Caco-2 (cell line): ENCODE measurements around the gene PSTK. TPM values are rescaled to one million over a fixed set of nuclear protein-coding genes. Genes with fewer than 3 reads are reported as not detected.

Experiments
- BruUV-seq: library from RNA; stranded (reverse); fragments of 400-500 nt; replicated peaks from 2 replicates; lab custom pipeline; 2021; lab: Mats Ljungman, UMichigan
- CTCF ChIA-PET: fragments of 300-600 bp; sonication (Branson Sonifier 250); formaldehyde crosslinking; loops from one replicate; lab custom pipeline; 2022; ENCODE audit warnings: antibody characterized with exemption; lab: Charles Lee
- POLR2A ChIA-PET: fragments of 300-600 bp; sonication (Branson Sonifier 250); formaldehyde crosslinking; loops from one replicate; lab custom pipeline; 2022; ENCODE audit warnings: antibody characterized with exemption; lab: Charles Lee
- DNase-seq, 2 experiments: peaks; one replicate each; pipeline versions ENCODE4 v3.0.0 to v3.0.0-alpha.2; 2020 to 2022
- H3K27me3 ChIP-seq: replicated peaks from 2 replicates; pipeline ENCODE4 v1.6.0; 2011; ENCODE audit warnings: low read length; ENCODE audit not compliant: control insufficient read depth, insufficient read depth
- H3K36me3 ChIP-seq: 2 replicates; pipeline ENCODE4 v1.5.1; 2011; ENCODE audit warnings: low read length; ENCODE audit not compliant: control insufficient read depth, insufficient read depth
- H3K4me1 ChIP-seq: fragments of 250-450 bp; sonication (Bioruptor Pico); 2 replicates; pipeline ENCODE4 v1.5.1; 2020; ENCODE audit warnings: mild to moderate bottlenecking
- H3K4me3 ChIP-seq: 2 replicates; pipeline ENCODE4 v1.5.1; 2011; ENCODE audit warnings: low read depth, mild to moderate bottlenecking, control low read depth, low read length
- H3K9me3 ChIP-seq: fragments of 250-450 bp; sonication (Bioruptor Pico); 2 replicates; pipeline ENCODE4 v1.5.1; 2020; ENCODE audit warnings: mild to moderate bottlenecking, moderate library complexity
- H3K27ac Mint-ChIP-seq: one replicate; pipeline ENCODE4 v1.8.0; 2022; ENCODE audit warnings: mixed read lengths; ENCODE audit not compliant: unreplicated experiment
- H3K27me3 Mint-ChIP-seq: one replicate; pipeline ENCODE4 v1.8.0; 2022; ENCODE audit warnings: mixed read lengths; ENCODE audit not compliant: insufficient read depth, unreplicated experiment
- H3K36me3 Mint-ChIP-seq: one replicate; pipeline ENCODE4 v1.8.0; 2022; ENCODE audit warnings: mild to moderate bottlenecking, mixed read lengths; ENCODE audit not compliant: insufficient read depth, unreplicated experiment
- H3K4me1 Mint-ChIP-seq: one replicate; pipeline ENCODE4 v1.8.0; 2022; ENCODE audit warnings: low read depth, mixed read lengths; ENCODE audit not compliant: unreplicated experiment
- H3K4me3 Mint-ChIP-seq: one replicate; pipeline ENCODE4 v1.8.0; 2022; ENCODE audit warnings: mild to moderate bottlenecking, moderate library complexity, mixed read lengths; ENCODE audit not compliant: unreplicated experiment
- H3K9me3 Mint-ChIP-seq: one replicate; pipeline ENCODE4 v1.8.0; 2022; ENCODE audit warnings: mixed read lengths; ENCODE audit not compliant: unreplicated experiment
- intact Hi-C: fragments of 100-400 bp; cut with micrococcal nuclease; formaldehyde crosslinking; loops from one replicate; pipeline ENCODE4 v1.10.0; 2022; ENCODE audit not compliant: unreplicated experiment
- total RNA-seq: library from RNA; stranded (reverse); gene quantifications from 2 replicates; pipeline ENCODE4 v1.2.3, GENCODE V29; 2022
- TF ChIP-seq, protein P1 (sequence below), 2 experiments: fragments of 200-600 bp in 1 of 2; IDR thresholded peaks; 1 replicate in 1 of 2; 2 replicates in 1 of 2; pipeline versions ENCODE4 v1.5.1 to v1.8.0; 2011 to 2022; ENCODE audit warnings: antibody characterized with exemption in 1 of 2, control low read depth in 1 of 2, inconsistent platforms in 1 of 2, low read depth in 1 of 2, low read length in 1 of 2, mild to moderate bottlenecking in 1 of 2, moderate library complexity in 1 of 2; ENCODE audit not compliant: insufficient read depth in 1 of 2, severe bottlenecking in 1 of 2, unreplicated experiment in 1 of 2

The PSTK gene
- total RNA-seq, 1 experiment from 2014 or later = 8.2 TPM

DNA sequence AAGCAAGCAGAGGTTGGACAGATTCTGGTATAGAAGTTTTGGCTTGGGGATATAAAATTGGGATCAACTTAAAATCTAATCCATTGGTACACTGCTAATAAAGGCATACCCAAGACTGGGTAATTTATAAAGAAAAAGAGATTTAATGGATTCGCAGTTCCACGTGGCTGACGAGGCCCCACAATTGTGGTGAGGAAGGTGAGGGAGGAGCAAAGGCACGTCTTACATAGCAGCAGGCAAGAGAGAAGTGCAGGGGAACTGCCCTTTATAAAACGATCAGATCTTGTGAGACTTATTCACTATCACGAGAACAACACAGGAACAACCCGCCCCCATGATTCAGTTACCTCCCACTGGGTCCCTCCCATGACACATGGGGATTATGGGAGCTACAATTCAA is 38.3 kb downstream of the PSTK start:
- Mint-ChIP-seq H3K9me3 (no peaks in the 10 kb centered on the region), H3K27me3 (no peaks in the 10 kb centered on the region), H3K36me3 (no peaks in the 10 kb centered on the region), H3K4me1 (peaks cover 7% of the 10 kb centered on the region), H3K27ac (no peak overlapping the region), H3K4me3 (no peak overlapping the region)
- BruUV-seq = no TSS peak
- DNase-seq = no peak
- Histone ChIP-seq H3K27me3 (no peaks in the 10 kb centered on the region), H3K4me1 (no peaks in the 10 kb centered on the region), H3K4me3 (no peak overlapping the region), H3K36me3 (no peaks in the 10 kb centered on the region), H3K9me3 (no peaks in the 10 kb centered on the region)
- ChIA-PET CTCF (no interaction called here), POLR2A (no interaction called here)
- TF ChIP-seq, protein P1, sequence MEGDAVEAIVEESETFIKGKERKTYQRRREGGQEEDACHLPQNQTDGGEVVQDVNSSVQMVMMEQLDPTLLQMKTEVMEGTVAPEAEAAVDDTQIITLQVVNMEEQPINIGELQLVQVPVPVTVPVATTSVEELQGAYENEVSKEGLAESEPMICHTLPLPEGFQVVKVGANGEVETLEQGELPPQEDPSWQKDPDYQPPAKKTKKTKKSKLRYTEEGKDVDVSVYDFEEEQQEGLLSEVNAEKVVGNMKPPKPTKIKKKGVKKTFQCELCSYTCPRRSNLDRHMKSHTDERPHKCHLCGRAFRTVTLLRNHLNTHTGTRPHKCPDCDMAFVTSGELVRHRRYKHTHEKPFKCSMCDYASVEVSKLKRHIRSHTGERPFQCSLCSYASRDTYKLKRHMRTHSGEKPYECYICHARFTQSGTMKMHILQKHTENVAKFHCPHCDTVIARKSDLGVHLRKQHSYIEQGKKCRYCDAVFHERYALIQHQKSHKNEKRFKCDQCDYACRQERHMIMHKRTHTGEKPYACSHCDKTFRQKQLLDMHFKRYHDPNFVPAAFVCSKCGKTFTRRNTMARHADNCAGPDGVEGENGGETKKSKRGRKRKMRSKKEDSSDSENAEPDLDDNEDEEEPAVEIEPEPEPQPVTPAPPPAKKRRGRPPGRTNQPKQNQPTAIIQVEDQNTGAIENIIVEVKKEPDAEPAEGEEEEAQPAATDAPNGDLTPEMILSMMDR (IDR thresholded peaks at IDR 0.05; ENCODE audit: insufficient read depth in 1 of 2, low read depth in 1 of 2, low read length in 1 of 2, severe bottlenecking in 1 of 2, unreplicated experiment in 1 of 2) = no peak
- intact Hi-C loops = no loop called here

DNA sequence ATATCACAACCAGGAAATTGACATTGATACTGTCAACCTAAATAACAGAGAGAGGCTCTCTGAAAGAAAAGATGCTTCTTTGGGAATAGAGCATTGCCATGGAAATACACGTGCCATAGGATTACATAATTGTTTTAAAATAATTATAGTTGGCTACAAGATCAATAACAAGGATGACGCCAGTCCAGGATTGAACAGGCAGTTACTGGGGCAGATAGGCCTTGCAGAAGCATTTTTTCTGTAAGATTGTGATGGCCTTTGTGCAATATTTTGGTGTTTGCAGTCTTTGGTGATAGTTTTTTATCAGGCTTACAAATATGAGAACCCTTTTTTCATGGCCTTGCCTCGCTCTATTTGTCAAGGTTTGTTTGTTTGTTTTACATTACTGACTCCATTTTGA is 39.1 kb downstream of the PSTK start:
- CTCF ChIA-PET = no interaction called here
- peaks cover 7% of the 10 kb centered on the region for H3K4me1 Mint-ChIP-seq

DNA sequence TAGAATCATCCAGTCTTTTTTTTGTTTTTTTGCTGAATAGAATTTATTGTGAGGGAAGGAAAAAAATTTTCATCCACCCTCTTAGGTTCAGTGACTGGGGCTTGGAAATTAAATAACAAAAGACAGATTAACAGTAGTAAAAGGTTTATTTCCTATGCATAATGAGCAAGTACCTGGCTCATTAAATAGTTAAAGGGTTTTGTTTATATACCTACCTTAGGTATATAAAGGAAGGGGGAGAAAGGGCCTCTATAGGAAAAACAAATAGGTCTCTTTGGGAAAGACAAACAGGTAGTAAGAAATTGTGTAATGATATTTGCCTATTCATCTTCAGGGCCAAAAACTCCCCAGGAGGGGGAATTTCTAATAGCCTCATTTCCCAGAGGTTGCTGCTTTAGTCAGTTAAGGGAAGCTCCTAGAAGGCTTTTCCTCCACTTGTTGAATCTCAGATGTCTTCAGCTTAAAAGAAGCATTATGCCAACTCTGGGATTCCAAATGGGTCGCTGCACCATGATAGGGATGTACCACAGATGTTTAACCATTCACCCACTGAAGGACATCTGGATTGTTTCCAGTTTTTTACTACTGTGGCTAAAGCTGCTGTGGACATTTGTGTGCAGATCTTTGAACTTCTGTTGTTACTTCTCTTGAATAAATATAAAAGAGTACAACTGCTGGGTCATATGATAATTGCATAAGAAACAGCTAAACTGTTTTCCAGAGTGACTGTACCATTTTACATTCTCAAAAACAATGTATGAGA is 39.9 kb downstream of the PSTK start:
- H3K36me3 ChIP-seq = no peaks in the 10 kb centered on the region
- H3K27me3 ChIP-seq = no peaks in the 10 kb centered on the region
- no peaks in the 10 kb centered on the region for H3K27me3 Mint-ChIP-seq
- TF ChIP-seq, protein P1 (IDR thresholded peaks at IDR 0.05; ENCODE audit: insufficient read depth in 1 of 2, low read depth in 1 of 2, low read length in 1 of 2, severe bottlenecking in 1 of 2, unreplicated experiment in 1 of 2) = no peak
- no peaks in the 10 kb centered on the region for H3K9me3 ChIP-seq
- CTCF ChIA-PET = no interaction called here
- no peak for DNase-seq
- peaks cover 7% of the 10 kb centered on the region for H3K4me1 Mint-ChIP-seq
- H3K4me3 Mint-ChIP-seq = no peak overlapping the region
- no peaks in the 10 kb centered on the region for H3K9me3 Mint-ChIP-seq
- no TSS peak for BruUV-seq
- intact Hi-C loops = no loop called here
- H3K4me1 ChIP-seq = no peaks in the 10 kb centered on the region
- no peak overlapping the region for H3K4me3 ChIP-seq
- POLR2A ChIA-PET = interaction anchor here (0.8 kb wide), 1 partner anchor 12 kb away, joined by 4 read pairs; no protein-coding TSS in a partner anchor
- H3K36me3 Mint-ChIP-seq = no peaks in the 10 kb centered on the region
- no peak overlapping the region for H3K27ac Mint-ChIP-seq

More for the DNA sequence above, 39.1 kb downstream of the PSTK start:
- H3K9me3 ChIP-seq = no peaks in the 10 kb centered on the region
- POLR2A ChIA-PET = no interaction called here
- no peak overlapping the region for H3K27ac Mint-ChIP-seq
- intact Hi-C loops = no loop called here
- TF ChIP-seq, protein P1 (IDR thresholded peaks at IDR 0.05; ENCODE audit: insufficient read depth in 1 of 2, low read depth in 1 of 2, low read length in 1 of 2, severe bottlenecking in 1 of 2, unreplicated experiment in 1 of 2) = no peak
- H3K27me3 ChIP-seq = no peaks in the 10 kb centered on the region
- no peak overlapping the region for H3K4me3 Mint-ChIP-seq
- H3K9me3 Mint-ChIP-seq = no peaks in the 10 kb centered on the region
- no peaks in the 10 kb centered on the region for H3K27me3 Mint-ChIP-seq
- DNase-seq = no peak
- no TSS peak for BruUV-seq
- no peaks in the 10 kb centered on the region for H3K36me3 Mint-ChIP-seq
- no peaks in the 10 kb centered on the region for H3K36me3 ChIP-seq
- no peaks in the 10 kb centered on the region for H3K4me1 ChIP-seq
- H3K4me3 ChIP-seq = no peak overlapping the region
